ENCODE measurements around the gene LEKR1.
A peak's percentile ranks its signal among the peaks of the same experiment; 100 is the strongest.

LEKR1 gene

GRCh38 chr3:157086775-157087174 lies 260.6 kb downstream of the LEKR1 start:
- DNase-seq = no peak

- DNase-seq = no peak
Measured at GRCh38 chr3:157087373-157087772, 261.2 kb downstream of the LEKR1 start.

DNA sequence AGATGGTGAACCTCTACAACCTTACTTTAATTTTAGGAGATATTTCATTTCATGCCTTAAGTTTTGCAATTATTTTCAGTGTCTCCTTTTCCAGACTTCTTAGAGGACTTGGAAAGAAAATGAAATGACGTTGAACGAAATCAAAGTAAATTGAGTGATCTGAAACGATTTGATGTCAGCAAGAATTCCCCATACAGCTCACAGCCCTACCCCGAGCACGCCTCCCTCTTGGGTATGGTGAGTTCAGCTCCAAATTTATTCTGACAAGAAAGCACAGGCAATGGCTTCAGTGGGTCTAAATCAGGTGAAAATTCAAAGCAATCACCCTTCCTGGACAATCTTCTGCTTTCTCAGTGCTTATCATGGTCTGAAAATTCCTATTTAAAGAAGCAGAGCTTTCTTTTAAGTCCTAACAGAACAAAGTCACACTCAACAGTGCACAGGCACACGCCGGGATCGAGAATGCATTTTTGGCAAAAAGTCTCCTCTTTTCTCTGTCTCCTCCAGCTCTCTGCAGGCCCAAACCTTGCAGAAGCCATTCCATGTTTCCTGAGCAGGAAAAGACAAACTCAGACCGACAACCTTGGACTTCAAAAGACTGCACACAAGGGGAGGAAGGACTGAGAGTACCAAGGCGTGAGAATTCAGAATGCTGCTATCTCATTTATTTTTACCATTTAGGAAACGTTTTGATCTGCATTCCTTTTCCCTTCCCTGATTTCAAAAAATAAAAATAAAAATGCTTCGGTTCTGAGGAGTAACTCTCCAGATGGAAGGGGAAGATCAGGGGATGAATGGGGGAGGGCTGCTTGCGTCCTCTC lies 261.8 kb downstream of the LEKR1 start:
- no peak for DNase-seq

DNA sequence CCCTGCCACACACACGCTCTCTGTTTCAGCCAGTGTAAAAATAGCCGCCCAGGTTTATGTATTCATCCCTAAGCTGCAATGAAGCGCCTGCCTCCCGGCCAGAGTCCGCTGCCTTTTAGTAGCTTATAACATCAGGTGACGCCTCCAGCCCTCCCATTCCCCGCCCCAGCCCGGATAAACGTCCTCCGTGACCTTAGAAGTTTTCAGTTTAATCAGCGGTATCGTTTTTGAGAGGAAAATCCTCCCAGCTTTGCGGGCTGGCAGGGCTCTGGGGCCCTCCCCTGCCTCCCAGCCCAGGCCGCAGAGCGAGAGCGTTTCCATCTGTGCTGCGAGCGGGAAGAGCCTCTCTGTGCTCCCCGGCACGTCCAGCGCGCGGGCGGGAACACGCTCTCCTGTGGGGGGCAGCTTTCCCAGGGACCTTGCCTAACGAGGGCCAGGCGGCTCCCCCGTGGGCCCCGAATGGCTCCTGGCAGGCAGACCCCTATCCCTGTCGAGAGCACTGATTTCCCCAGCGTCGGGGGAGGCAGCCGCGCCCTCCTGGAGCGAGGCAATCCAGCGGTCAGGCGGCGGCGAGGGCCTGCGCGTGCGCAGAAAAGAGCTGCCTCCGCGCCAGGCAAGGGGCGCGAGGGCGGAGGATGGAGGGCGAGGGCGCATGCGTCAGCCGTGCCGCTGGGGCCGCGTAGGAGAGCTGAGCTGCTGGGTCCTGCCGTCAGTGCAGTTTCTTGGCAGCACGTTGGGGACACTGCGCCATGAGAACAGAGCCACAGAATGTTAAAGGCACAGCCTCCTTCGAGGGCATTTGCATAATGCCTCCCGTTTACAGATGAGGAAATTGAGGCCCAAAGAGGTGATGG lies 262.7 kb downstream of the LEKR1 start:
- peak; percentile 95 for DNase-seq

GRCh38 chr3:157089455-157090221 lies 263.5 kb downstream of the LEKR1 start:
- peak; percentile 46 for DNase-seq

- DNase-seq = no peak
Measured at GRCh38 chr3:157091083-157091833, 265.1 kb downstream of the LEKR1 start.

GRCh38 chr3:157092230-157092629 lies 266.1 kb downstream of the LEKR1 start:
- no peak for DNase-seq

GRCh38 chr3:157093096-157093495 lies 266.9 kb downstream of the LEKR1 start:
- DNase-seq = no peak

DNA sequence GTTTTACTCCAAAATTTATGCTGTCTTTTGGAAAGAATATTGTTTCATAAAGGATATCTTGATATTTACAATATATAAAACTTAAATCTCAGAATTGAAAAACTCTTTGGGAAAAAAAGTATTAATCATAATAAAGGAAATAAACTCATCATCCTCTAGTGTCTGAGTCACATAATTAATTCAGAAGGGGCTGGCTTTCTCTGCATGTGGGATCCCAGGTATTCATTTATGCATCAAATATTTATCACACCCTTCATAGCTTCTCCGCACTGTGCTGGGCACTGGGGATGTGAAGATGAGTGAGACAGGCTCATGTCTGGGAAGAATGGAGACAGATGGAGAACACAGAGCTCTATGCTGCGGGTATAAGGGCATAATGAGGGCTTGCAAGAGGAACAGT lies 268.1 kb downstream of the LEKR1 start:
- DNase-seq = no peak

DNA sequence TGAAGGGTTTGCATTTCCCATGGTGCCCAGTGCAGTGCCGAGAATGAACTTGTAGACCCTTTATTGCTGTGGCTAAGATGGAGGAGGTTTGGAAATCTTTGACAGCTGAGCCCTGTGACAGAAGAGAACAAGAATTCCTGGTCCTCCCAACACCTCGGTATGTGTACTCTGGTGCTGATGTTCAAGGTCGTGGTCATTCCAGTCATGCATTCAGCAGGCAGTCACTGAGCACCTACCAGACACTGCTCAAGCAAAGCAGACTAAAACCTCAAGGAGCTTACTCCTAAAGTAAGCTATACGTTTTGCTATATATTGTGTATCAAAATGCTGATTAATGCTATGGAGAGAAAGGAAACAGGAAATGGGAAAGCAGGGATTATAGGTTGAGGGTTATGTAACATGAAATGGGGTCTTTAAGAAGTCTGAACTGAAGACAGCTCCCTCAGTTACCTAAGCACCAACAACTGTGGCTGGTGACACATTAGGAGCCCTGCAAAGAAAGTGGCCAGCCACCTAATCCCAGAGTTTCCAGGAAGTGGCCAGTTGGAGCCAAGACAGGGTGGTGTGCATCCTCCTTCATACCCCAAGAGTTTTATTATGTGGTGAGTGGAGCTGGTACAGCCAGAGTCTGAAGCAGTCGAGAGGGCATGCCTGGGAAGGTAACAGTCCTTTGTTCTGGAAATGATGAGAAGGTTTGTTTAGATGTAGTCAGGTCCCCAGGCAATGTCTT lies 268.8 kb downstream of the LEKR1 start:
- DNase-seq = no peak

Measured in CD4-positive, alpha-beta T cell treated with Interleukin-17A for 1 hour (primary cell).